OCI-LY3 (cell line): ENCODE results near the gene TLR7.

Source experiments
- H2AFZ ChIP-seq: fragments of 200-600, 300-600 bp; shearing (Covaris generic); 2 replicates; pipeline ENCODE4 v1.6.0; 2014; ENCODE audit warnings: antibody characterized with exemption, low read depth, low read length
- H3K27ac ChIP-seq: fragments of 200-600, 300-600 bp; sonication (generic); 2 replicates; pipeline ENCODE4 v1.5.1; 2014; ENCODE audit warnings: mild to moderate bottlenecking, low read length, moderate library complexity, mixed read lengths
- H3K27me3 ChIP-seq: fragments of 200-600, 300-600 bp; sonication (generic); 2 replicates; pipeline ENCODE4 v1.6.1; 2014; ENCODE audit warnings: low read depth, low read length, mixed read lengths
- H3K36me3 ChIP-seq: fragments of 200-600, 300-600 bp; sonication (generic); replicated peaks from 2 replicates; pipeline ENCODE3; 2014; ENCODE audit warnings: low read depth, low read length, mixed read lengths
- H3K4me1 ChIP-seq: fragments of 300-600, 200-600 bp; sonication (generic); 2 replicates; pipeline ENCODE4 v1.6.1; 2014; ENCODE audit warnings: low read length, mixed read lengths
- H3K4me2 ChIP-seq: fragments of 200-600, 300-600 bp; sonication (generic); 2 replicates; pipeline ENCODE4 v1.6.1; 2014; ENCODE audit warnings: low read length, mixed read lengths
- H3K4me3 ChIP-seq: fragments of 300-600, 200-600 bp; sonication (generic); 2 replicates; pipeline ENCODE4 v1.5.1; 2014; ENCODE audit warnings: antibody characterized with exemption, mild to moderate bottlenecking, low read length, moderate library complexity
- H3K79me2 ChIP-seq: fragments of 300-600, 200-600 bp; shearing (Covaris generic); 2 replicates; pipeline ENCODE4 v1.6.1; 2014; ENCODE audit warnings: mild to moderate bottlenecking, low read length, mixed read lengths
- H3K9ac ChIP-seq: fragments of 300-600, 200-600 bp; shearing (Covaris generic); 2 replicates; pipeline ENCODE4 v1.6.0; 2014; ENCODE audit warnings: mild to moderate bottlenecking, low read length, moderate library complexity
- H3K9me3 ChIP-seq: fragments of 200-600, 300-600 bp; shearing (Covaris generic); 2 replicates; pipeline ENCODE4 v1.6.1; 2014; ENCODE audit warnings: low read length, mixed read lengths; ENCODE audit not compliant: insufficient read depth
- H4K20me1 ChIP-seq: fragments of 200-600, 300-600 bp; sonication (generic); 2 replicates; pipeline ENCODE4 v1.6.1; 2016; ENCODE audit warnings: low read length, mixed read lengths; ENCODE audit not compliant: insufficient read depth
- EZH2phosphoT487 ChIP-seq: fragments of 200-600 bp; shearing (Covaris generic); IDR thresholded peaks from 2 replicates; pipeline ENCODE4 v1.6.1; 2018; ENCODE audit warnings: antibody characterized with exemption, mixed run types, low read depth
- TF ChIP-seq, protein P1 (sequence below): fragments of 200-600, 300-600 bp; sonication (generic); IDR thresholded peaks from 2 replicates; pipeline ENCODE4 v1.5.1; 2014; ENCODE audit warnings: antibody characterized with exemption, low read length, low read depth

TLR7 gene

DNA sequence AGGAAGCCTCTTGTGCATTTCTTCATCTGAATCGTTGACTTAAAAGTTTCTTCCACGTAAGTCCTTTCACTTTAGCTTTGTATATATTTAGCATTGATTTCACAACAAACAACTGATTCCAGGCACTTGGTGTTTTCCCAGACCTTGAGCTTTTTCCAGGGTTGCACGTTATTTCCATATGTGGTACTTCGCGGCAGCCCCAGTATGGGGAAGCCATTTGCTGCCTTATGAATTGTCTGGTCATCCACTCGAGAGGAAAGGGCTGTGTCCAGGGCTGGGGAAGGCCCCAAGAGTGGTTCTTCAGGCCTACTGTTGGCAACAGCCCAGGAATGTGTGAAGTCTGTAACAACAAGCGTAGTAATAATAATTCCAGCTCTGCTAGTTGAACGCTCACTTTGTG, 36.8 kb downstream of the TLR7 start:
- H3K4me3 ChIP-seq: no peak overlapping the region
- H3K79me2 ChIP-seq: no peaks in the 10 kb centered on the region
- no peak overlapping the region for H3K27ac ChIP-seq
- no peak overlapping the region for H3K4me2 ChIP-seq
- H3K9me3 ChIP-seq: no peaks in the 10 kb centered on the region
- H4K20me1 ChIP-seq: no peaks in the 10 kb centered on the region
- TF ChIP-seq, protein P1, sequence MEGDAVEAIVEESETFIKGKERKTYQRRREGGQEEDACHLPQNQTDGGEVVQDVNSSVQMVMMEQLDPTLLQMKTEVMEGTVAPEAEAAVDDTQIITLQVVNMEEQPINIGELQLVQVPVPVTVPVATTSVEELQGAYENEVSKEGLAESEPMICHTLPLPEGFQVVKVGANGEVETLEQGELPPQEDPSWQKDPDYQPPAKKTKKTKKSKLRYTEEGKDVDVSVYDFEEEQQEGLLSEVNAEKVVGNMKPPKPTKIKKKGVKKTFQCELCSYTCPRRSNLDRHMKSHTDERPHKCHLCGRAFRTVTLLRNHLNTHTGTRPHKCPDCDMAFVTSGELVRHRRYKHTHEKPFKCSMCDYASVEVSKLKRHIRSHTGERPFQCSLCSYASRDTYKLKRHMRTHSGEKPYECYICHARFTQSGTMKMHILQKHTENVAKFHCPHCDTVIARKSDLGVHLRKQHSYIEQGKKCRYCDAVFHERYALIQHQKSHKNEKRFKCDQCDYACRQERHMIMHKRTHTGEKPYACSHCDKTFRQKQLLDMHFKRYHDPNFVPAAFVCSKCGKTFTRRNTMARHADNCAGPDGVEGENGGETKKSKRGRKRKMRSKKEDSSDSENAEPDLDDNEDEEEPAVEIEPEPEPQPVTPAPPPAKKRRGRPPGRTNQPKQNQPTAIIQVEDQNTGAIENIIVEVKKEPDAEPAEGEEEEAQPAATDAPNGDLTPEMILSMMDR: no peak
- TF ChIP-seq EZH2phosphoT487: no peak
- no peak overlapping the region for H2AFZ ChIP-seq
- no peak overlapping the region for H3K9ac ChIP-seq
- H3K36me3 ChIP-seq: no peaks in the 10 kb centered on the region
- H3K27me3 ChIP-seq: peaks cover 13% of the 10 kb centered on the region
- H3K4me1 ChIP-seq: peaks cover 16% of the 10 kb centered on the region

DNA sequence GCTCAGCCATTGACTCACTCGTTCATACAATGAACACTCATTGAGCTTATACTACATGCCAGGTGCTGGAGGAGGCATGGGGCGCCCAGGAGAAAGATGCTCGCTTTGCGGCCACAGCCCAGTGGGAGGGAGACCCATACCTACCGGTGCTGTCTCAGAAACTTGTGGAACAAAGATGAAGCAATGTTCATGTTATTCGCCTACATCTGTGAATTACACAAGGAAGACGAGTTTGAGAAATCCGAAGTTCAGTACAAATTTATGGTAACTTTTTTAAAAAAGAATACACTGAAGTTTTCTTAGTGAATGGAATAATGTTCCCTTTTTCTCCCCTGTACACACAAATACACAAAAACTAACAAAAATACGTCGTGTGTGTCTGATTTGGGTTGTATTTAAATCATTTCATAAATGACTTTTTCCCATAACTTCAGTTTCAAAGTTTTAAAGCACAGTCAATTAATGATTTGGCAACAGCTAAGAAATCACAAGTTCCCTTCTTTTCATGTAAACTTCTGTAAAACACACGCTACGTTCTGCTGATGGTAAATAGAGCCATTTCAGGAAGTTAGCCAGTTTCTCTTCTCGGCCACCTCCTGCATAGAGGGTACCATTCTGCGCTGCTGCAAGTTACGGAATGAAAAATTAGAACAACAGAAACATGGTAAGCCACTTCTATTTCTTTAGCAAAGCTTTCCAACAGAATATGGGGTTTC, 39.3 kb downstream of the TLR7 start, which contains the start of gene TLR8:
Gene TLR8, plus strand, starts transcription at position 575 of the 716 bp plus-strand sequence. Its CDS starts 87 bp downstream, at position 662.
- TF ChIP-seq EZH2phosphoT487: no peak
- TF ChIP-seq, protein P1: no peak
- H3K9me3 ChIP-seq: no peaks in the 10 kb centered on the region
- no peak within 1 kb of the TSS for H3K27ac ChIP-seq
- peak within 1 kb of the TSS; percentile 65; the same call in 1 of the 2 replicates for H2AFZ ChIP-seq
- H3K27me3 ChIP-seq: peaks cover 13% of the 10 kb centered on the region
- H3K36me3 ChIP-seq: no peaks in the 10 kb centered on the region
- H3K79me2 ChIP-seq: no peaks in the 10 kb centered on the region
- H3K4me1 ChIP-seq: peaks cover 16% of the 10 kb centered on the region
- peak within 1 kb of the TSS; percentile 22 for H3K4me3 ChIP-seq
- no peaks in the 10 kb centered on the region for H4K20me1 ChIP-seq
- no peak within 1 kb of the TSS for H3K9ac ChIP-seq
- H3K4me2 ChIP-seq: peak within 1 kb of the TSS; percentile 57

DNA sequence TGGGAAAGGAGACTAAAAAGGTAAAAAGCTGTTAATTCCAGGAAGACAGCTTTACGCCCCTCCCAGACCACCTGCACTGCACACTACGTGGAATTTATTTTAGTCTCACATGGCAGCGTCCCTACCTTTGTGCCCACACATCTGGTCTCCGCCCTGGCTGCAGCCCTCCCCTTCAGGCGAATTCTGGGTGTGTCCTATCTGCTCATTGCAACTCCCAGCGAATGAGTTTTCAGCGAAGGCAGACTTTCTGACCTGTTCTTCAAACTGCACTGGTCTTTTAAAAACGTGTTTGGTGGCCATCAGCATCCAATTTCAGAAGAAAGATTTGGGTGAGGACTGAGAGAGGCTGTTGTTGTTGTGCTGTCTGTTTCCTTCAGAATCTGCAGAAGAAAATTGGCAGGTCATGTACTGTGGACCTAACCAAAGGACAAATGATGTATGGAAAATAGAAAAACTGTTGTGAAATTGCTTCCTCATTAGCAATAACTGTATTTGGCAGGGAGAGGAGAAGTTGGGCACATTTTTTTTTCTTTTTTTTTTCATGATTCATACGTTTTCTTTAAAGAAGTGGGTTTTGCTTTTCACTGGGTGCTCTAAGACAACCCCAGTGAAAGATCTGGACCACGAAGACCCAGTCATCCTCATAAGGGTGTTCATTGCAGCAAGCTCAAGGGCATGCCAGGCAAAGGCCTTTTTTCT, 43.7 kb downstream of the TLR7 start:
- H3K9me3 ChIP-seq: no peaks in the 10 kb centered on the region
- no peaks in the 10 kb centered on the region for H3K27me3 ChIP-seq
- H4K20me1 ChIP-seq: no peaks in the 10 kb centered on the region
- no peak overlapping the region for H3K4me2 ChIP-seq
- no peaks in the 10 kb centered on the region for H3K36me3 ChIP-seq
- TF ChIP-seq, protein P1: no peak
- no peak for TF ChIP-seq EZH2phosphoT487
- H3K9ac ChIP-seq: no peak overlapping the region
- H3K4me1 ChIP-seq: peaks cover 11% of the 10 kb centered on the region
- no peak overlapping the region for H2AFZ ChIP-seq
- H3K79me2 ChIP-seq: no peaks in the 10 kb centered on the region
- H3K27ac ChIP-seq: no peak overlapping the region
- no peak overlapping the region for H3K4me3 ChIP-seq

DNA sequence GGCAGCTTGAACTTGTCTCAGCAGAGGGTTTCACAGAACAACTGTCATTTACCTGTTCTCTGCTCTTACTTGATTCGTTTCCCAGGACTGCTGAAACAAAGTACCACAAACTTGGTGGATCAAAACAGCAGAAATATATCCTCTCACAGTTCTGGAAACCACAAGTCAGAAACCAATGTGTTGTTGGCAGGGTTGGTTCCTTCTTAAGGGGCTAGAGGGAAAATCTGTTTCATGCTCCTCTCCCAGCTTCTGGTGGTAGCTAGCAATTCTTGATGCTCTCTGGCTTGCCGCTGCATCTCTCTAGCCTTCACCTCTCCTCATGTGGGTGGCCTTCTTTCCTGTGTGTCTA, 44.2 kb downstream of the TLR7 start:
- no peak overlapping the region for H3K27ac ChIP-seq
- no peak overlapping the region for H2AFZ ChIP-seq
- no peaks in the 10 kb centered on the region for H3K9me3 ChIP-seq
- H3K79me2 ChIP-seq: no peaks in the 10 kb centered on the region
- H3K27me3 ChIP-seq: no peaks in the 10 kb centered on the region
- no peak overlapping the region for H3K4me2 ChIP-seq
- no peak overlapping the region for H3K9ac ChIP-seq
- H3K36me3 ChIP-seq: no peaks in the 10 kb centered on the region
- peaks cover 8% of the 10 kb centered on the region for H3K4me1 ChIP-seq
- no peak overlapping the region for H3K4me3 ChIP-seq
- H4K20me1 ChIP-seq: no peaks in the 10 kb centered on the region
- TF ChIP-seq EZH2phosphoT487: no peak
- TF ChIP-seq, protein P1: no peak
